HG02642 (cell line): ENCODE data around the gene BAD.

Source experiments
- ATAC-seq: cut with Tn5 transposase; IDR thresholded peaks from one replicate; pipeline ENCODE4 v1.9.1; 2021; ENCODE audit warnings: mild to moderate bottlenecking; ENCODE audit not compliant: unreplicated experiment, poor library complexity

Gene BAD

DNA sequence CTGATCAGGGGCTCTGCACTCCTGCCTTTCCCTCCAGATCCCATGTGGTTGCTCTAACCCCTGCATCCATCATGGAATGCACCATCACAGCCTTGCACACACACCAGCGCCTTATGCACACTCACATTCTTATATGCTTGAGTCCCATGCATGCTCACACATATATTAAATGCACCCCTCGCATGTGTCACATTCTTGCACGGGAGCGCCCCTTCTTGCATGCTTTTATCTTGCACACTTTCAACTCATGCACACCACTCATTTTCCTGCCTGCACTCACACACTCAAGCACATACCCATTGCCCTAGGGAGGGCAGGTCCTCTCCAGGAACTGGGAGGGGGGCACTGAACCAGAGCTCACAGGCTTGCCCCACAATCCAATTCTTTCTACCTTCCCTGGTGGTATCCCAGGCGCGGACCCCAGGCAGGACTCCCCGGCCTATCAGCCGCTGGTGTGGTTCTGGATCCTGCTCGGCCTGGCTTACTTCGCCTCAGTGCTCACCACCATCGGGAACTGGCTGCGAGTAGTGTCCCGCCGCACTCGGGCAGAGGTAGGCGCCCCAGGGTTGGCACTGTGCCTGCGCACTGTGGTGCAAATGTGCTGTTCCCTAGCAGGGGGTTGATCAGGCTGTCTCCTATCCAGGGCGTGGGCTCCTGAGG is 13.4 kb upstream of the BAD start:
- no peak for ATAC-seq

DNA sequence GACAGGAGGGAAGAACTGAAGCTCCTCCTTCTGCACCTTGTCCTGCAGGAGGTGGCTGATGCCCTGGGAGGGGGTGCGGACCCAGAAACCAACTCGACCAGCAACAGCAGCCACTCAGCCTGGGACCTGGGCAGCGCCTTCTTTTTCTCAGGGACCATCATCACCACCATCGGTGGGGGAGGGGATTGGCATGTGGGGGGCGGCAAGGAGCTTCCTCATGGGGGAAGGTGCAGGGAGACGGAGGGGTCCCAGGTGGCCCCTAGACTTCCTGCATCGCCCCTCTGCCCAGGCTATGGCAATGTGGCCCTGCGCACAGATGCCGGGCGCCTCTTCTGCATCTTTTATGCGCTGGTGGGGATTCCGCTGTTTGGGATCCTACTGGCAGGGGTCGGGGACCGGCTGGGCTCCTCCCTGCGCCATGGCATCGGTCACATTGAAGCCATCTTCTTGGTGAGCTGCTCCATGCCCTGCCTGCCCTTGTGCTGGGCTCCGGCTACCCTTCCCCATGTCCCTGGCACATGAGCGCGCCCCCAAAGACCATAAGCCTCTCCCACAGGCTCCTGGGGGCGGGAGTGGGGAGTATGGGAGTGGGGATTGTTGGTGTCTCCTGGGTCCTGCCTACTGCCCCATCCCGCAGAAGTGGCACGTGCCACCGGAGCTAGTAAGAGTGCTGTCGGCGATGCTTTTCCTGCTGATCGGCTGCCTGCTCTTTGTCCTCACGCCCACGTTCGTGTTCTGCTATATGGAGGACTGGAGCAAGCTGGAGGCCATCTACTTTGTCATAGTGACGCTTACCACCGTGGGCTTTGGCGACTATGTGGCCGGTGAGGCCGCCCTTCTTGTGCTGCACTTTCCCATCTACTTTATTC is 12.6 kb upstream of the BAD start:
- ATAC-seq: no peak

DNA sequence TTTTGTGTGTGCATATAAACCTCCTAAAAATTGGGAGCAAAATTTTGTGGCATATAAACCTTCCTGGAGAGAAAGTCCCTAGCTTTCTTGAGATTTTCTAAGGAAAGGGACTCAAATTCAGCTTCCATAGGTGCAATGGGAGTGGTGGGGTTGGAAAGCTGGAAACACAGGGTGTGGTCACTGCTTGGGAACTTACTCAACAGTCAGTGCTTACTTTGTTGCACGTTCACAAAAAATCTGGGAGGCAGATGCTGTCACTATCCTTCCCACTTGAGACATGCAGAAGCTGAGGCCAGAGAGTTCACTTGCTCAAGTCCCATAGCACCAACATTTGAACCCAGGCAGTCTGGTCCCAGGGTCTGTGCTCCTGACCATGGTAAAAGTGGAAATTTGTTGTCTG is 11.8 kb upstream of the BAD start:
- ATAC-seq: no peak

GRCh38 chr11:64295760-64296159 is 11.3 kb upstream of the BAD start:
- ATAC-seq: no peak

DNA sequence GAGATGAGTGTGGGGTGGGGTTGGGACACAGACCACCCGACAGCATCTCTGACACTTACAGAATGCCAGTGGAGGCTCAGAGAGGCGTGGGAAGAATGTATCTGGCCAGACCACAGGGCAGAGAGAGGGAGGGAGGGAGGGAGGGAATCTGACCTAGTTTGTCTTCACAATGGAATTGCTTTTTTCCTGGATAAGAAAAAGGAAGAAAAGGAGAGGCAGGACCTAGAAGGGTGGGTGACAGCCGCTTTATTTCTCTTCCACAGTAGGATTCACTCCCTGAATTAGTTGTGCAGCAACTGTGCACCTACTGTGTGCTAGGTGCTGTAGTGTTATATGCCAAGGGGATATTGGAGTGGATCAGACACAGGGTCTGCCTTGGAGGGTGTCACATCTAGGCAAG is 10.3 kb upstream of the BAD start:
- no peak for ATAC-seq

- no peak for ATAC-seq
Observed at GRCh38 chr11:64292460-64293254, 8.2 kb upstream of the BAD start.

DNA sequence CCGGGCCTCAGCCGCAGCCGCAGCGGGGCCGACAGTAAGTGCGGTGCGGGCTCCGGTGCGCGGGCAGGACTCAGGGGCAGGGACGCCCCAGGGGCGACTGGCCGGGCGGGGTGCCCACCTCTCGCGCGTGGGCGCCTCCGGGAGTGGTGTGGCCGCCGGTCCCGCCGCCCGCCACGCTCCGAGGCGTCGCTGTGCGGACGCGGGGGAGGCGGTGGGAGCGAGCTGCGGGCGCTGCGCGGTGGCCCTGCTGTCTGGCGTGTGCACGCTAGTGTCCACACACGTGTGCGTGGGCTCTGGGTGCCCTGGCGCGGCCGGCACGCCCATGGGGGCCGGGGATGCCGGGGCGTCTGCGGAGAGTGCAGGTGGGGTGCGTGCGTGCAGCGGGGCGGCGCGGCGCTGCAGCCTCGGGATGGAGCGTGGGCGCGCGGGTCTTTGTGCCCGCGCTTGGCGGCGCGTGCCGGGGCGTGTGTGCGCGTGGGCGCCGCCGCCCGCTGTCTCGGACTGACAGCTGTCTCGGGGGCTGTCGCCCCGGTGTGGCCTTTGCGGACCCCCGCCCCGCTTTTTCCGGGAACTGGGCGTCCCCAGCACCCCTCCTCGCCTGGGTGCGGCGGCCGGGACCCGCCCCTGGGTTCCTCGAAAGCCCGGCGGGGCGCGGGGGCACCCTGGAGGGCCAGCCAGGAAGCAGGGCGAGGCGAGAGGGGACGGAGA is 7.4 kb upstream of the BAD start:
- no peak for ATAC-seq

- no peak for ATAC-seq
Observed at GRCh38 chr11:64291262-64291751, 6.8 kb upstream of the BAD start, which contains the start of gene KCNK4. TSS of gene KCNK4 (plus strand) at chr11:64291302. CDS start at chr11:64293019, 1,717 bp downstream.

DNA sequence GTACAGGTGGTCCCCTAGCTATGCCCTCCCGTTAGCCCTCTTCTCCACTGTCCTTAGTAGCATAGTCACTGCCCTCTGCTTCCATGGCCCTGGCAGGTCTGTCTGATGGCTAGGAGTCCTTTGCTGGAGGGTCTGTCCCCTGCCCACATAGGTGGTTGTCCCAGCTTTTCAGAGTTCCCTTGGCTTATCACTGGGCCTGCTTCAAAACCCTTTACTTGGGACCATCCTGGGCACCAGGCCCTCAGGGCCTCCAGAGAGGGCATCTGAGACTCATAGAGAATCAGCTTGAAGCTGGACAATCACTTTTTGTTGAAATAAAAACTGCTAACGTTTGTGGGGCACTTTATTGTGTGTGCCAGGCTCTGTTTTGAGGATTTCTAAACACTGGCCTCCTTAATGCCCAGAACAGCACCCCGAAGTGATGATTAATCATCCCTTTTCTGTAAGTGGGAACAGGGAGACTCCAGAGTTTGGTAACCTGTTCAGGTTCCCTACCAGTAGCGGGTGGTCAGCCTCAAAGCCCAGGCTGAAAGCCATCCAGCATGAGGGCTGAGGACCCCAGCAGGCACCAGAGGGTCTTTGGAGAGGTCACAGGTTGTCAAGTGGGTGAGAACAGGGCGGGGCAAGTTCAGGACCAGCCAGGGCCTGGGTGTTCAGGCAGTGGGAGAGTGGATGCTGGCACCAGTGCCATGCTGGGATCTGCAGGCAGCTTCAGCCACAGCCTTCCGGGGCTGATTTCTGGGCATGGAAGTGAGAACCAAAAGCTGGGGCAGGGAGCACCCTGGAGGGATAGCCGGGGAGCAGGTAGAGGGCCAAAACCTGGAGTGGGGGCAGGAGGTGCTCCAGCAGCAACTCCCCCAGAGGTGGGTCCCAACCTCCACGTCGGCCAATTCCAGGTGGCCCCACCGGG is 6.1 kb upstream of the BAD start:
- ATAC-seq: no peak

DNA sequence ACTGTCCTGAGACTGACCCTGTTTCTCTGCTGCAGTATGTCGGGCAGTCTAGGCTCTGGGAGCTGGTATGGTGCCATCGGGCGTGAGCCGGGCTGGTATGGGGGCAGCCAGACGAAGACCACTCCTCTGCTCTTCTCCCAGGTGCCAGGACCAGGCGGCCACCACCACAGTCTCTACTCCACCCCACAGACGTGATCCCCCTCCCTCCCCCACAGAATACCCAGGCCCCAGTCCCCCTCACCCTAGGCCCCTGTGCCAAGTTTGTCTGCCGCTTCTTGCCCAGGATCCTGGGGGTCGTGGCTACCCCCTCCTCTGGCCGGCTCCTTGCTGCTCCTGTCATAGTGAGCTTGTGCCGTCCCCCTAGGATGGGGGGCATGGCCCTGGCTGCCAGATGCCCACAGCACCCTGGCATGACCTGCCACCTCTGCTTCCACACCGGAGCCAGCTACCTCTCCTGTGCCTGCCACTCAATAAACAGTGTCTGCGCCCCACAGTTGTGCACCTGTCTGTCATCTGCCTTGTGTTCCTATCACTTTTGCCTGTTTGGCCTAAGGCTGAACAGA is 4.6 kb upstream of the BAD start:
- no peak for ATAC-seq

GRCh38 chr11:64288353-64288750 is 3.9 kb upstream of the BAD start:
- ATAC-seq: no peak

DNA sequence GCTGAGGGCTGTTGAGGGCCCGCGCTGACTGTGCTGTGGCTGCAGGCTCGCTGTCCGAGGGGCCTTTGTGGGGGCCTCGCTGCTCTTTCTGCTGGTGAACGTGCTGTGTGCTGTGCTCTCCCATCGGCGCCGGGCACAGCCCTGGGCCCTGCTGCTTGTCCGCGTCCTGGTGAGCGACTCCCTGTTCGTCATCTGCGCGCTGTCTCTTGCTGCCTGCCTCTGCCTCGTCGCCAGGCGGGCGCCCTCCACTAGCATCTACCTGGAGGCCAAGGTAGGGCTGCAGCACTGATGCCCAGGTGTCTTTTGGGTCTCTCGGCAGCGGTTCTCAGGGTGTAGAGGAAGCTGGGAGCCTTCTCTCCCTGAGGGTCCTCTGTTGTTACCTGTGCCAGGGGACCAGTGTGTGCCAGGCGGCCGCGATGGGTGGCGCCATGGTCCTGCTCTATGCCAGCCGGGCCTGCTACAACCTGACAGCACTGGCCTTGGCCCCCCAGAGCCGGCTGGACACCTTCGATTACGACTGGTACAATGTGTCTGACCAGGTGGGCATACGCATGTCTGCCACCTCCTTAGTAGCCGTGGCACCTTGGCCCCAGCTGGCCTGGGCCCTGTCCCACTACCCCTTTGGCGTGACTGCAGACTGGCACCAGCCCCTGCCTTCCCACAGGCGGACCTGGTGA is 3.3 kb upstream of the BAD start:
- no peak for ATAC-seq

GRCh38 chr11:64286801-64287159 is 2.3 kb upstream of the BAD start:
- no peak for ATAC-seq

DNA sequence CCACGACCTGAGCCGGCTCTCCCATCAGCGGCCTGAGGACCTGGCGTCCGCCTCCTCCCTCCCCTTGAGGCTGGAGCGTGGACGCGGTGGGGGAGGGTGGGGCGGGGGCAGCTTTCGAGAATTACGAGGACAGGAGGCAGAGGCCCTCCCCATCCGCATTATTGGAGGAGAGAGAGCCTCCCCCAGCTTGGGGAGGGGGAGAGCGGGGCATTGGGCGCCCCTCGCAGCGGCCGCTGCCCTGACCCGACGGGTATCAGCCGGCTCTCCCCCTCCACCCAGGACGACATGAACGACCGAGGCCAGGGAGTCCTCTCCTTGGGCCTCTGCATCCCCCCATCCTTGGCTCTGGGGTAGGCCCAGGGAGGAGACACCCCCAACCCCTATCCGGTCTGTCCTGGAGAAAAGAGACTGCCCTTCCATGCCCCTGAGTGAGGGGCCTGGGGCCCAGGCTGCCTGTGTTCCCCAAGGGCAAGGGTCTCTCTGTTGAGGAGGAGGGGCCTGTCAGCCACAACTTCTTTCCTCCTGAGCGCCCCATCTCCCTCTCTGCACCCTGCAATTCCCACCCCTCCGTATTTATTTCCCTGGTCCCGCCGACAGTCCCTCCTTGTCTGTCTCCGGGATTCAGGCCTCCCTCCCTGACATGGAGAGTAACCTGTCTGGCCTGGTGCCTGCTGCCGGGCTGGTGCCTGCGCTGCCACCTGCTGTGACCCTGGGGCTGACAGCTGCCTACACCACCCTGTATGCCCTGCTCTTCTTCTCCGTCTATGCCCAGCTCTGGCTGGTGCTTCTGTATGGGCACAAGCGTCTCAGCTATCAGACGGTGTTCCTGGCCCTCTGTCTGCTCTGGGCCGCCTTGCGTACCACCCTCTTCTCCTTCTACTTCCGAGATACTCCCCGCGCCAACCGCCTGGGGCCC is 1.7 kb upstream of the BAD start:
- peak; percentile 1 for ATAC-seq

GRCh38 chr11:64284962-64285884 is 758 bp upstream of the BAD start, which contains the start of gene GPR137:
TSS of gene GPR137 (plus strand) at chr11:64285848. CDS start at chr11:64286525, 677 bp downstream.
- peak; percentile 64 for ATAC-seq

GRCh38 chr11:64283092-64283491 is 1.4 kb downstream of the BAD start:
- no peak for ATAC-seq
